ENCODE data around the gene RASGRP4.

RASGRP4 gene

DNA sequence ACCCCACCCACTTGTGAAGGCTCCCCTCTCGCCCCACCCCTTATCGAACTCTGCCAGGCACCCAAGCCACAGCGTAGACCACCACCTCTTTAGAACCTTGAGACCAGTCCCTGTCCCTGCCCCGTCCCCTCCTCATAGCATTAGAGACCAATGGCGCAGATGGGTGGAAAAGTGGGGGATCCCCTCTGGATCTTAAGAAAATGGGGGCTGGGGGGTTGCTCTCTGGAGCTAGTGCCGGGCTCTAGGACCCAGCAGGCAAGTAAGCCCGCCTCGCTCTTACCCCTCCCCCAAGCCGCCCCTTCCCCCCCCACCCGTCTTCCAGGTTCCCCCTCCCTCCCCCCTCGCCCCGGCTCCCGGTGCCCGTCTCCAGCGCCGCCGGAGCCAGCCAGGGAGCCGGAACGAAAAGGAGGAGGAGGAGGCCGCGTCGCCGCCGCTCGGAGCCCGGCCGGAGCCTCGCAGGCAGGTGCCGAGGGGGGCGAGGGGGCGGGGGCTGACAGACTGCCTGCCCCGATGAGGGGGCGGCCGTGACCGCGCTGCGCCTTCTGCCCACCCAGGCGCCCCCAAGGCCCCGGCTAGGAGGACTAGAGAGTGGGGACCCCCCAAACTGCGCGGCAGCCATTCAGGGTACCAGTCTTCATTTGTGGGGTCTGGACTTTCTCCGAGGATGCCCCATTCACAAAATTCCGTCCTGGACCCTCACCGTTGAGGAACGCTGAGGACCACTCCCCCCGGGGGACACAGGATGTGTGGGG, 37.5 kb downstream of the RASGRP4 start, which contains the start of gene SPRED3:
Gene SPRED3 (plus strand): TSS at position 349 of the 752 bp plus-strand sequence. CDS start 1,606 bp downstream, outside the sequence.
- no peak for DNase-seq

DNA sequence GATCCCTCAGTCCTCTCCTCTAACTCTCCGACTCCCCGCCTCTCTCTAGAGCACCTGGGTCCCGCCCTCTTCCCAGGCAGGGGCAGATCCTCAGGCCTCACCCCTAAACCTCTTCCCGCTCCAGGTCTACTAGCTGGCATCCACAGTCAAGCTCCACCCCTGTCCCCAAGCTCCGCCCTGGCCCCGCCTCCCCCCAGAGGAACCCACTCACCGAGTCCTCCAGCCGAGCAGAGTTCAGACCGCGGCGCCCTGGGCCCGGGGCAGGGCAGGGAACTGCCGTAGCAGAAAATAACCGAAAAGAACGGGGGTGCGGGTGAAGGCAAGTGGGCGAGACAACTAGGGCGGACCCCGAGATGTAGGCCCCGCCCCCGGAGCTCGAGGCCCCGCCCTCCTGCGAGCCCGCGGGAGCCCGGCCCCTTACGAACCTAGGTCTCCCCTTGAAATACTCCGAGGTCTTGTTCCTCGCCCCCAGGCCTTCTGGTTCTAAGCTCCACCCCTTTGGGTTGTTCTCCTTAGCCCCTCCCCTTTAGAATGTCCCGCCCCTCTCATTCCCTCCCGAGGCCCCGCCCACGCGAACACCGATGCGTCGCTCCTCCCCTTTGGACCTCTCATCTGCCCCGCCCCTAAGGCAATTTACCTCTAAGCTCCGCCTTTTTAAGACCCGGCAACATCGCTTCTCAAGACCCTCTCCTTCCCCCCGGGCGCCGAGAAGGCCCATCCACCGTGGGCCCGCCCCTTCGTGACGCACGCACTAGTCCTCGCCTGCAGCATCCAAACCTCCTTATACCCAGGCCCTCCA, 38.3 kb downstream of the RASGRP4 start, which contains the start of gene GGN:
Gene GGN (minus strand): TSS at position 485 of the 799 bp plus-strand sequence. CDS start 773 bp downstream, outside the sequence.
- peak; percentile 64 for DNase-seq

DNA sequence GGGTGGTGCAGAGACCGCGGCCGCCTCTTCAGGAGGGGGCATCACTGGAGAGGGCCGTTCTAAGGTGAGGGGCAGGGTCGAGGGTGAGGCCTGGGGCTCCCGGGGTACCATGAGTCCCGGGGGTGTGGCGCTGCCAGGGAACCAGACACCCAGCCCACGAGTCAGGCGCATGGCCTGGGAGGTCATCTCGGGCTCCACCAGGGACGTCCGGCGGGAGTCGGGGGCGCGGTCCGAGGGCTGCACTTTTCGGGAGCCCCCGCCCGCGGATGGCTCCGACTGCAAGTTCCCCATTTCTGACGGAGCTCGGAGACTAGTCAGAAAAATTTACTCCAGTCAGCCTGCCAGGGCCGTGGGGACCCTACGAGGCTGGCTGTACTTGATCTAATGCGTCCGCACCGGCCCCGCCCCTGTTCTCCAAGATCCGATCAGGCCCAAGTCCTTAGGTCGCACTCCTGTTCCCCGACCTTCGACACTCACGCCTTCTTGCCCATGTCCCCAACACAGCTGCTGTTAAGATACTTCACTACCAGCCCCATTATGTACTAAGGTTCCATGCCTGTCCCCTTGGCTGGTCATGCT, 39.0 kb downstream of the RASGRP4 start:
- no peak for DNase-seq

DNA sequence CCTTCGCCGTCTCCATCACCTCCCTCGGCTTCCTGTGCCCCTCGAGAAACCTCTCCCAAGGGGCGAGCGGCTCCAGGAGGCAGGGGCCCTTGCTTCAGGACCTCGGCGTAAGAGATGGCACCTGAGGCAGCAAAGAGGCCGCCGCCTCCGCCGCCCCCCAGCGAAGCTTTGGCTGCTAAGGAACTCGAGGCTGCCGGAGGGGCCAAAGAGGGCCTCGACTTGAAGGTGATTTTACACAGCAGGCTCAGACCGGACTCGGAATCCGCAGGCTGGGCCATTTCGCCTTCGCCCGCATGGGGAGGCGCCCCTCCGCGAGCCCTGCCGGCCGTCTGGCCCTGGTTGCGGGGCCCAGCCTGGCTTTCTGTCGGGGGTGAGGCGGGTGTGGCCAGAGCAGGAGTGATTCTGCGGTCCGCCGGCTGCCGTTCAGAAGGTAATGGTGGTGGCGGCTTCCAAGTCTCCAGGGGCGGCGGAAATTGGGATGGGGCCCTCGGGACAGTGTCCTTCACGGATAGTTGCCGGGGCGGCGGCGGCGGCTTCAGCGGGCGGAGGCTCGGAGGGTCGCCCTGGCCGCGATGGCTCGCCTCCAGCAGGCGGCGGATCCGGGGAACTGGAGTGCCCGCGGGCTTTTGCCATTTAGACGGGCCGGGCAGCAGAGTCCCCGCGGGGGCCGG, 39.6 kb downstream of the RASGRP4 start:
- DNase-seq = no peak

DNA sequence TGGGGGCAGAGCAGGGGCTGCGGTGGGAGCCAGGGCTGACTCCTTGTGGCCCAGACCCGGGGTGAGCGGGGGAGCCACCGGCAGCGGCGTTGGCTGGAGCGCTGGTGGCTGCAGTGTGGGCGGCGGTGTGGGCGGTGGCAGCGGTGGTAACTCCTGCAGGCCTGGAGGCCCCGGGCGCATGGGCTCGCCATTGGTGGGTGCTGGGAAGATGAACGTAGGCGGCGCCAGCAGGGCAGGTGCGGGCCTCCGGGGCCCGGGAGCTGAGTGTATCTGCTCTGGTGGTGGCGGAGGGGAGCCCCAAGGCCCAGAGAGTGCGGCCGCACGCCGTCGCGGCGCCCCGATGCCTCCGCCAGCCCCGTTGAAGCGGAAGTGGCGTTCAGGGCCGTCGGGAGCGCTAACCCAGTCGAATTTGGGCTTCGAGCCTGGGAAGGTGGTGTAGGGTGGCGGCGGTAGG, 40.2 kb downstream of the RASGRP4 start:
- no peak for DNase-seq

DNA sequence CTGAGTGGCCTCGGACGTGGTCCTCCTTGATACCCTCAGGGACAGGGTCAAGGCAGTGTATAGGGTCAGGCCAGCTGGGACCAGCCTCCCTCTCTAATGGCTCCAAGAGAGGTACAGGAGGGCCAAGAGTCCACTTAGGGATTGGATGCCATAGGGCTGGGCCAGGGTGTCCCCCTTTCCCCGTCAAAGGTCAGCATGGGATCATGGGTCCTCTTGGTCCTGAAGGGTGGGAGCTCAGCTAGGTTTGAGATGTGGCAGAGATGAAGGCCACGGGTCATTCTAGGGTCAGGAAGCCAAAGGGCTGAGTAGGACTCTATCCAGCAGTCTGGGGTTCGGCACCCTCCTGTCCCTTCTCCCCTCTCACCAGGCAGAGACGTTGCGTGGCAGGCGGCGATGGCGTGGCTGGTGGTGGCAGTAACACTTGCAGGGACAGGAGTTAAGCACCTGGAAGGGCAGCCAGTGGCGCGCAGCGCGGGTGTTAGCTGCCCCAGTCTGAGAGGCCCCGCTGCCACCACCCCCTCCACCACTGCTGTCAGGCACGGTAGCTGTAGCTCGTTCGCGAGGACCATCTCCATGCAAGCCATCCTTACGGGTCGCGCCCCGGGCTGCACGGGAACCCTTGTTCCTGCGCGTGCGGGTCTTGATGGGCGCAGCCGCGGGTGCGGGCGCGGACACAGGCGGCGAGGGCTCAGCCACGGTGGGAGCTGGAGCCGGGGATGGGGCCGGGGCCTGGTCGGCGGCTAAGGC, 40.8 kb downstream of the RASGRP4 start:
- DNase-seq = no peak

DNA sequence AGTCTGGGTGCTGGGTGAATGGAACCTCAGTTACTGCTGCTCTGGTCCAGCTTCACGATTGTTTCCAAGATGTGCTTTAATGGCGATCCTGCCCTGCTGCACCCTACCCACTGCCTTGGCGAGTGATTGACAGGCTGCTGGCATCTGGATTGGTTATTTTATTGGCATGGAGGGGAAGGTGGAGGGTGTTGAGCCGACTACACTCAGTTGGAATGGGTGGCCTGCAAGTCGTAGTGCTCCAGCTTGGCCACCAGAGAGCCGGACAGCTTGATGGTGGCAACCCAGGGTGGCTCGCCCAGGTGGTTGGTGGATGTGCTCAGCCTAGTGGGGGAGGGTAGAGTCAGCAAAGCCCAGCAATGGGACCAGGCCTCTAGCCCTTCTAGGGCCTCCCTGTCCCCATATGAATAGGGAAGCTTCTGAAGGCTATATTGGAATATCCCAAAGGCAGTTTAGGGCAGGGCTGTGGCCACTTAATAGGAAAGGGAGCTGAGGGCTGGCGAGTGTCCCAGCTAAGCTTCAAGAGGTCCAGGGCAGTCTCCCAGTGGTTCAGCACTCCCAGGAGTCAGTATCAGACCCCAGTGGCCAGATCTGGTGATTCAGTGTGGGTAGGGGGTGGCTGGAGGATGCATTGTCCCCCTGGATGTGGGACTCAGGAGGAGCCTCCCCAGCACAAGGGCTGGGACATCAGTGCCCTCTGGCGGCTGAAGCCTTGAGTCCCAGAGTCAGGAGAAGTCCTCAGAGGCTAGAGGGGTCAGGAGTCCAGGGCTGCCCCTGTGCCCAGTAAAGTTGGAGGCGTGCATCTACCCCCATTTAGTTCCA, 41.6 kb downstream of the RASGRP4 start:
- no peak for DNase-seq

DNA sequence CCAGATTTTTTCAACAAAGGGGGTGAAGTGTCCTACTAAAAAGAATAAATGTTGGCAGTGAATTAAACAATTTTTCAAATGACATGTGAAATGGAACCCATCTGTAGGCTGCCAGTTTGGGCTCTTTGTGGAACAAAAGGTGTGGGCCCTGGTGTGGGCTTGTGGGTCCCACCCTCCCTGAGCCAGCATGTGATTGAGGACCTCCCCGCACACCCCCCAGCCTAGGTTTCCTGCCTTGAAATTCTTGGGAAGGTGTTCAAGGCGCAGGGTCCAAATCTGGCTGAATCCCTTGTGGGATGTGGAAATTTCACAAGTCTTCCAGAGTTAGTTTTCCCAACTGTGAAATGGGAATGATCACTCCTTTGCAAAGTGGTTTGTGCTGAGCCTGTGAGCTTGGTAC, 42.3 kb downstream of the RASGRP4 start:
- no peak for DNase-seq

DNA sequence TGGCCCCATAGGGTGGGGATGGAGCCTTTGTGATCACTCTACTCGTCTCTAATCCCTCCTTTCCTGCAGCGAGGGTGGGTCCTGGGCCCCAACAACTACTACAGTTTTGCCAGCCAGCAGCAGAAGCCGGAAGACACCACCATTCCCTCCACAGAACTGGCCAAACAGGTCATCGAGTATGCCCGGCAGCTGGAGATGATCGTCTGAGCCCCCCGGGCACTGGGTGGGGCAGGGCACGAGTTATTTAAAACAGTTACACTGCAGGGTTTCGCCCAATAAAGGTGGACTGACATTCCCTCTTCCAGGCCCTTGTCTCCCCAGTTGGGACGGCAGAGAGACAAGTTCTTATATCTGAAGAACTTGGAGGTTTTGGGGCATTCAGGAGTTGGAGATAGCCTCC, 42.8 kb downstream of the RASGRP4 start:
- DNase-seq = no peak

DNA sequence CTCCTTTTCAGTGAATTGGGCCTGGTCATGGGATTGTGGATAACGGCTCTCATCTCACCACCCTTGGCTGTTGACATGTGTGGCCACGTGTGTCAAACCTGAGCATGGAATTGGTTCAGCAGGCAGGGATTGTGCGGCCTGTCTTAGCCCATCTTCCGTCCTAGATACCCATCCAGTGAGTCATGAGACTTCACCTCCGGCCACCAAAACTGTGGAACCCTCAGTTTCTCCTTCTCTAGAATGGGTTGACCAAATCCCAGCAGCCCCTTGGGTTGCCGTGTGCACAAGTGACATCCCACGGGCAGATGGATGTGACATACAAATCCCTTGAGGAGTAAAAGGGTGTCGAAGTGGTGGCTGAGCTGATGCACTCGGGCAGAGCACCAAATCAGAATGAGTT, 44.9 kb downstream of the RASGRP4 start:
- DNase-seq = no peak

DNA sequence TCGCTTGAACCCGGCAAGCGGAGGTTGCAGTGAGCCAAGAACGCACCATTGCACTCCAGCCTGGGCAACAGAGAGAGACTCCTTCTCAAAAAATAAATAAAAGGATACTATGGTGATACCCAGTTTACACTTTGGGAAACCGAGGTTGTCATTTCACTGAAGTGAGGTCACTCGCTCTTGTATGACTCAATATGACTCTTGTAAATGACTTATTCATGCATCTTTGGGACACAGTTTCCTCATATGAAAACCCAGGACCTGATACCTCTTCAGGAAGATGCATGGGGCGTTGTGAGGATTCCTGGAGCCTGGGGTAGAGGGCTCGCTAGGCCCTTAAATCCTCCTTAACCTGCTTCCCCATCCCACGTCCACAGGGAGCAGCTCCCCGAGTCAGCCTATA, 47.2 kb downstream of the RASGRP4 start:
- DNase-seq = no peak

DNA sequence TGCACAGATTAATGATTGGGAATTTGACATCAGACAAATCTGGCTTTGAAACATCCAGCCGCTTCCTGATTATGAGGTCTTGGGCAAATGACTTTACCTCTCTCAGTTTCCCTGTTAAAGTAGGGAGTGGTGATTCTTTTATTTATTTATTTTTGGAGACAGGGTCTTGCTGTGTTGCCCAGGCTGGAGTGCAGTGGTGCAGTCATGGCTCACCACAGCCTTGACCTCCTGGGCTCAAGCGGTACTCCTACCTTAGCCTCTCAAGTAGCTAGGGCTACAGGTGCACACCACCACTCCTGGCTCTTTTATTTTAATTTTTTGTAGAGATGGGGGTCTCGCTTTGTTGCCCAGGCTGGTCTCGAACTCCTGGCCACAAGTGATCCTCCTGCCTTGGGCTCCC, 49.0 kb downstream of the RASGRP4 start:
- no peak for DNase-seq

DNA sequence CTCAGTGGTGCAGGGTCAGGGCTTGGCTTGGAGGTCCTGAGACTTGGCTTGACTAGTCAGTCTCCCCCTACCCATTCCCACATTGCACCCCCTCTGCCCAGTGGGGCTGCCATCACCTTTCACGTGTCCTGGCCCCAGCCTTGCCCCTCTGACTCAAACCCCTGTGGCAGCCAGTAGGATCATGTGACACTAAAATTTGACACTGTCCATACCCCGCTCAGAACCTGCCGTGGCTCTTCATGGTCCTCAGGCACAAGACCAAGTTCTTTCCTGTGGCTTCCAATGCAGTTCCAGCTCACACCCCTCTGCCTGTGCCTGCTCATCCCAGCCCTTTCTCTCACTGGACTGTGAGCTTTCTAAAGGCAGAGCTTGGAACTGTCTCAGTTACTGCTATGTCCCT, 49.4 kb downstream of the RASGRP4 start:
- DNase-seq = no peak

DNA sequence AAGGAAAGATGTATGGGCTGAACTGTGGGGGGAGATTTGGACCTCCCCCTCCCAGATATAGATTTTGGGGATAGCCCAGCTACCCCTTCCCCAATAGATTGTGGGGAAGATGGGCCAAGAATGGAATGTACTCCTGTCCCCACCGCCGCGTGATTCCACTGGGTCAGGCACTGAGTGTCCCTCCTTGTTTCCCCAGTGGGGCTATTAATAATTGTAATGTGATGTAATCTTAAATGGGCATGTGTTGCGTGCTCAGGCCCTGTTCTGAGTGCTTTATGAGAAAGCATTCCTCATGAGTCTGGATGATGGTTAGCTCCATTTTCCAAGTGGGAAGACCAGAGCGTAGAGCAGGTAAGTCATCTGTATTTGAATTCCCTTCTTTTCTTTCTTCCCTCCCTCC, 50.3 kb downstream of the RASGRP4 start:
- DNase-seq = no peak

DNA sequence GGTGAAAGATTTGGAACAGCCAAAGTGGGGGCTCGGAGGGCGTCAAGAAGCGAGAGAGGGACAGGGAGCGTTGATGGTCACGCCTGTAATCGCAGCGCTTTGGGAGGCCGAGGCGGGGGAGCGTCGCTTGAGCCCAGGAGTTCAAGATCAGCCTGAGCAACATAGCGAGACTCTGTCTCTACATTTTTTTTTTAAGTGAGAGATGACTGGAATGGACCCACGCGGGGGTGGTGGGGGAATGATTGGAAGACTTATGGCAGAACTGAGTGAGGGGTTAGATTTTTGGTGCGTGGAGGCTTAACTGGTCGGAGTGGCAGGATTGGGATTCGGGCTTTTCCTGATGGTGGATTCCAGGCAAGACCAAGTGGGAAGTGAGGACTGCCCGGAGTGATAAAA, 50.9 kb downstream of the RASGRP4 start:
- DNase-seq = no peak

DNA sequence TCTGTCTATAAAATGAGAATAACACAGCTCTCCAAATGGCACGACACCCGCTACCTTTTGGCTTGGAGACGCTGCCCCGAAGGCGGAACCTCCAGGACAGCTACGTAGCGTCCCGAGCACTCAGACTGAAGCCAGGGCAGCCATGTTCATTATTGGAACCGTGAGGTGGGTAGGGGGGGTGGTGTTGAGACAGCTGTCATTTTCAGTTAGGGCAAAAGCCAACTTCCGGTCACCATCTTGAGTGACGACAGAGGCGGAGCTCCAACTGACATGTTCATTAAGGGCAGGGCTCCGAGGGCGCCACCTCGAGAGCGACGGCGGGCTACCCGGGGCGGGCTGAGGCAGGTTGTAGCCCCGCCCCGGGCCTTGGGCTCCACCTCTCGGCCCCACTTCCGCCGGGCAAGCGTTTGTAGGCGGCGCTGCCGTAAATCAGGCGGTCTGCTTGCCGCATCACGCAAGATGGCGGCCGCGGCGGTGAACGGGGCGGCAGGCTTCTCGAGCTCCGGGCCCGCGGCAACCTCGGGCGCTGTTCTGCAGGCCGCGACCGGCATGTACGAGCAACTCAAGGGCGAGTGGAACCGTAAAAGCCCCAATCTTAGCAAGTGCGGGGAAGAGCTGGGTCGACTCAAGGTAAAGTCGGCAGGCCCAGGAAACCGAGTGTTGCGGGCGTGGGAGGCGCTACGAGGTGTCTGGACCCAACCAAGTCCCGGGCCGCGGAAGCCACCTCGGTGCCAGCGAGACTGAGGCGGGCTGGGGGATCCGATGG, 51.5 kb downstream of the RASGRP4 start, which contains the start of gene PSMD8:
Gene PSMD8 (plus strand): TSS at position 240 of the 766 bp plus-strand sequence. CDS start 31 bp downstream, at position 271.
- peak; percentile 95 for DNase-seq

DNA sequence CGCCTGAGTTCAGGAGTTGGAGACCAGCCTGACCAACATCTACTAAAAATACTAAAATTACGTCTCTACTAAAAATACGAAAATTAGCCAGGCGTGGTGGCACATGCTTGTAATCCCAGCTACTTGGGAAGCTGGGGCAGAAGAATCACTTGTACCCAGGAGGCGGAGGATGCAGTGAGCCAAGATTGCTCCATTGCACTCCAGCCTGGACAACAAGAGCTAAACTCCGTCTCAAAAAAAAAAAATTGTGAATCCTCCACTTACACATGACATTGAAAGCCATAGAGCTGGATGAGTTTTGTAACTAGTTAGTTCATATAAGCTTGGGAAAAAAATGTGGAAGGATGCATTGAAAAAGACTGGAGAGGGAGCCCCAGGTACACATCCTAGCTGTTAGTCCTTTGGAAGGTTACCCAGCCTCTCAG, 52.1 kb downstream of the RASGRP4 start:
- DNase-seq = no peak

DNA sequence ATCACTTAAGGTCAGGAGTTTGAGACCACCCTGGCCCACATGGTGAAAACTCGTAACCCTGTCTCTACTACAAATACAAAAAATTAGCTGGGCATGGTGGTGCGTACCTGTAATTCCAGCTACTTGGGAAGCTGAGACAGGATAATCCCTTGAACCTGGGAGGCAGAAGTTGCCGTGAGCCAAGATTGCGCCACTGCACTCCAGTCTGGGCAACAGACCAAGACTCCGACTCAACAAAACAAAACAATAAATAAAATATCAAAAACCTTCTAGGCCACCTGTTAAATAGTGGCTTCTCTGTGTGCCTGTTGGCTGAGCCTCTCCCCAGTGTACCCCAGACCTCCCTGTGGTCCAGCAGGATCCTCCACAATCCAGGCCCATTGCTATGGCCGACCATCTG, 54.9 kb downstream of the RASGRP4 start:
- DNase-seq = no peak

DNA sequence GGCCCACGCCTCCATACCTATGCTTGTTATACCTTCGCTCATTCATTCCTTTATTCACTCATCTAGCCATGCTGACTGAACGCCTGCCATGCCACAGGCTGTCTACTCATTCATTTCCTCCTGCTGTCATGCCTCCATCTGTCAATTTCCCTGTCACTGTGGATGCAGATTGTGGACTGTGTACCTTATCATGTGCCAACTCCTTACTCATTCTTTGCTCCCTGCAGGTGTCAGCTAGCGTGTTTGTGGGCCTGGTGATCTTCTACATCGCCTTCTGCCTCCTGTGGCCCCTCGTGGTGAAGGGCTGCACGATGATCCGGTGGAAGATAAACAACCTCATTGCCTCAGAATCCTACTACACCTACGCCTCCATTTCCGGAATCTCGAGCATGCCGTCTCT, 55.7 kb downstream of the RASGRP4 start:
- no peak for DNase-seq

DNA sequence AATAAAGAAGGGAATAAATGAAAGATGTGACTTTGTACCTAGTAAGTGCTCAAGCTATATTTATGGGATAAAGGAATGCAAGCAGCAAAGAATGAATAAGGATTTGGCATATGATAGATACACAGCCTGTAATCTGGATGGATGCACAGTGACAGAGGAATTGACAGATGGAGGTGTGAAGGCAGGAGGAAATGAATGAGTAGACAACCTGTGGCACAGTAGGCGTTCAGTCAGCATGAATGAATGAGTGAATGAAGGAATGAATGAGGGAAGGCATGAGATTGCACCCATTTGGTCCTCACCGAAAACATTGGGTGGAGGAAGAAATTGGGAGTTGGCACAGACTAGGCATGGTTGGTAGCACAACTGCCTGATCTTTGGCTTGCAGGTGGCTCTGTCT, 56.4 kb downstream of the RASGRP4 start:
- no peak for DNase-seq
